MM.1S (cell line): ENCODE results near the gene HNMT.

Source experiments
- EZH2 ChIP-seq: fragments of 300-600 bp; sonication (generic); optimal IDR thresholded peaks from 2 replicates; pipeline ENCODE3; 2017; ENCODE audit warnings: low read depth, mild to moderate bottlenecking, antibody characterized with exemption, low read length, mixed read lengths
- EZH2phosphoT487 ChIP-seq: fragments of 300-600 bp; sonication (generic); IDR thresholded peaks from 2 replicates; pipeline ENCODE4 v1.6.1; 2018; ENCODE audit warnings: antibody characterized with exemption, low read length
- TF ChIP-seq, protein P1 (sequence below): fragments of 300-600 bp; sonication (generic); IDR thresholded peaks from 2 replicates; pipeline ENCODE4 v1.5.1; 2016; ENCODE audit warnings: antibody characterized with exemption, low read length, mixed read lengths

DNA sequence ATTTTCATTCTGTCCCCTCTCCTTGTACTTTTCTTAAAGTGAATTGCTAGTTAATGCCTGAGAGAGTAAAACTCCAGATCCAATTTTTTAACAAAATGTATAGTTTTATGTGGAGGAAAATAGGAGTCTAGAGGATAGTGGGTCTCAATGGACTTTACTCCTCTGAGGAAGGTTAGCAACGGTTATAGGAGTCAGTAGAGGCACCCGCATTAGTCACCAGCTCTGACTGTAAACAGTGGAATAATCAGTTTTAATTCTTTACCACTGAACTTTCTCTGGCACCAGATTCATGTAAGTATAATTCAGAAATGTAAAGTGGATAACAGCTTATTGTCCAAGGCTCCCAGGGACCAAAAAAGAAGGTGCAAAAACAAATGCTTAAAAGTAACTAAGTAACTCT lies 38.7 kb upstream of the HNMT start:
- TF ChIP-seq, protein P1, sequence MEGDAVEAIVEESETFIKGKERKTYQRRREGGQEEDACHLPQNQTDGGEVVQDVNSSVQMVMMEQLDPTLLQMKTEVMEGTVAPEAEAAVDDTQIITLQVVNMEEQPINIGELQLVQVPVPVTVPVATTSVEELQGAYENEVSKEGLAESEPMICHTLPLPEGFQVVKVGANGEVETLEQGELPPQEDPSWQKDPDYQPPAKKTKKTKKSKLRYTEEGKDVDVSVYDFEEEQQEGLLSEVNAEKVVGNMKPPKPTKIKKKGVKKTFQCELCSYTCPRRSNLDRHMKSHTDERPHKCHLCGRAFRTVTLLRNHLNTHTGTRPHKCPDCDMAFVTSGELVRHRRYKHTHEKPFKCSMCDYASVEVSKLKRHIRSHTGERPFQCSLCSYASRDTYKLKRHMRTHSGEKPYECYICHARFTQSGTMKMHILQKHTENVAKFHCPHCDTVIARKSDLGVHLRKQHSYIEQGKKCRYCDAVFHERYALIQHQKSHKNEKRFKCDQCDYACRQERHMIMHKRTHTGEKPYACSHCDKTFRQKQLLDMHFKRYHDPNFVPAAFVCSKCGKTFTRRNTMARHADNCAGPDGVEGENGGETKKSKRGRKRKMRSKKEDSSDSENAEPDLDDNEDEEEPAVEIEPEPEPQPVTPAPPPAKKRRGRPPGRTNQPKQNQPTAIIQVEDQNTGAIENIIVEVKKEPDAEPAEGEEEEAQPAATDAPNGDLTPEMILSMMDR: no peak
- no peak for TF ChIP-seq EZH2phosphoT487
- no peak for TF ChIP-seq EZH2
